ENCODE results near the gene RIC8A.

- TF ChIP-seq RAD21 (IDR thresholded peaks at IDR 0.05) (no peak), CTCF (IDR thresholded peaks at IDR 0.05; ENCODE audit: low read depth, low read length, missing input control) (no peak), MAX (IDR thresholded peaks at IDR 0.05) (no peak), JUND (IDR thresholded peaks at IDR 0.05) (no peak), ZBTB33 (IDR thresholded peaks at IDR 0.05) (no peak), RXRA (IDR thresholded peaks at IDR 0.05) (no peak), TAF1 (conservative IDR thresholded peaks at IDR 0.05) (no peak)
- TF ChIP-seq, protein P1, sequence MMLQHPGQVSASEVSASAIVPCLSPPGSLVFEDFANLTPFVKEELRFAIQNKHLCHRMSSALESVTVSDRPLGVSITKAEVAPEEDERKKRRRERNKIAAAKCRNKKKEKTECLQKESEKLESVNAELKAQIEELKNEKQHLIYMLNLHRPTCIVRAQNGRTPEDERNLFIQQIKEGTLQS (IDR thresholded peaks at IDR 0.05) = no peak
- TF ChIP-seq, protein P2, sequence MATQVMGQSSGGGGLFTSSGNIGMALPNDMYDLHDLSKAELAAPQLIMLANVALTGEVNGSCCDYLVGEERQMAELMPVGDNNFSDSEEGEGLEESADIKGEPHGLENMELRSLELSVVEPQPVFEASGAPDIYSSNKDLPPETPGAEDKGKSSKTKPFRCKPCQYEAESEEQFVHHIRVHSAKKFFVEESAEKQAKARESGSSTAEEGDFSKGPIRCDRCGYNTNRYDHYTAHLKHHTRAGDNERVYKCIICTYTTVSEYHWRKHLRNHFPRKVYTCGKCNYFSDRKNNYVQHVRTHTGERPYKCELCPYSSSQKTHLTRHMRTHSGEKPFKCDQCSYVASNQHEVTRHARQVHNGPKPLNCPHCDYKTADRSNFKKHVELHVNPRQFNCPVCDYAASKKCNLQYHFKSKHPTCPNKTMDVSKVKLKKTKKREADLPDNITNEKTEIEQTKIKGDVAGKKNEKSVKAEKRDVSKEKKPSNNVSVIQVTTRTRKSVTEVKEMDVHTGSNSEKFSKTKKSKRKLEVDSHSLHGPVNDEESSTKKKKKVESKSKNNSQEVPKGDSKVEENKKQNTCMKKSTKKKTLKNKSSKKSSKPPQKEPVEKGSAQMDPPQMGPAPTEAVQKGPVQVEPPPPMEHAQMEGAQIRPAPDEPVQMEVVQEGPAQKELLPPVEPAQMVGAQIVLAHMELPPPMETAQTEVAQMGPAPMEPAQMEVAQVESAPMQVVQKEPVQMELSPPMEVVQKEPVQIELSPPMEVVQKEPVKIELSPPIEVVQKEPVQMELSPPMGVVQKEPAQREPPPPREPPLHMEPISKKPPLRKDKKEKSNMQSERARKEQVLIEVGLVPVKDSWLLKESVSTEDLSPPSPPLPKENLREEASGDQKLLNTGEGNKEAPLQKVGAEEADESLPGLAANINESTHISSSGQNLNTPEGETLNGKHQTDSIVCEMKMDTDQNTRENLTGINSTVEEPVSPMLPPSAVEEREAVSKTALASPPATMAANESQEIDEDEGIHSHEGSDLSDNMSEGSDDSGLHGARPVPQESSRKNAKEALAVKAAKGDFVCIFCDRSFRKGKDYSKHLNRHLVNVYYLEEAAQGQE (IDR thresholded peaks at IDR 0.05) = no peak
Observed at GRCh38 chr11:261624-262023, 54.1 kb downstream of the RIC8A start.

All from liver (tissue), 3 donors.